Common myeloid progenitor, CD34-positive (primary cell): ENCODE data around the gene FOXF2.
"Not testable (repeated sequence)": the region's sequence is repeated elsewhere in the genome, so short reads cannot be mapped to it uniquely, and the experiment has no call there.

Experiments used
- CTCF ChIA-PET: fragments of 350-600 bp; sonication (Branson Sonifier 250); formaldehyde crosslinking; loops from one replicate; lab custom pipeline; 2021; ENCODE audit warnings: antibody characterized with exemption; lab: Charles Lee
- POLR2A ChIA-PET: fragments of 350-600 bp; sonication (Branson Sonifier 250); formaldehyde crosslinking; loops from one replicate; lab custom pipeline; 2021; ENCODE audit warnings: antibody characterized with exemption; lab: Charles Lee
- DNase-seq, 3 donors: peaks; one replicate each; pipeline versions ENCODE4 v3.0.0 to v3.0.0-alpha.2; 2013
- H3K27ac ChIP-seq, 2 experiments: 1 replicate in 1 of 2; 2 replicates in 1 of 2; pipeline ENCODE4 v1.7.0; 2013; ENCODE audit warnings: inconsistent platforms in 2 of 2, low read length in 2 of 2, mild to moderate bottlenecking in 2 of 2, low read depth in 1 of 2, moderate library complexity in 1 of 2; ENCODE audit not compliant: severe bottlenecking in 2 of 2, insufficient read depth in 1 of 2, poor library complexity in 1 of 2
- H3K27me3 ChIP-seq, 5 experiments: replicated peaks in 2 of 5; 1 replicate in 3 of 5; 2 replicates in 2 of 5; pipeline versions ENCODE4 v1.6.1 to v1.7.0; 2013; ENCODE audit warnings: low read length in 4 of 5, mild to moderate bottlenecking in 2 of 5, moderate library complexity in 2 of 5, inconsistent platforms in 1 of 5; ENCODE audit not compliant: insufficient read depth in 5 of 5, control insufficient read depth in 4 of 5
- H3K36me3 ChIP-seq, 4 experiments: 1 replicate in 2 of 4; 2 replicates in 2 of 4; pipeline versions ENCODE4 v1.6.1 to v1.7.0; 2013; ENCODE audit warnings: low read length in 3 of 4, control low read depth in 1 of 4, mild to moderate bottlenecking in 1 of 4; ENCODE audit not compliant: control insufficient read depth in 4 of 4, insufficient read depth in 4 of 4
- H3K4me1 ChIP-seq, 4 experiments: 1 replicate in 3 of 4; 2 replicates in 1 of 4; pipeline versions ENCODE4 v1.6.1 to v1.7.1; 2013; ENCODE audit warnings: low read length in 3 of 4, mild to moderate bottlenecking in 3 of 4, control low read depth in 1 of 4, inconsistent platforms in 1 of 4, moderate library complexity in 1 of 4; ENCODE audit not compliant: control insufficient read depth in 4 of 4, insufficient read depth in 4 of 4; ENCODE audit errors: control extremely low read depth in 1 of 4
- H3K4me3 ChIP-seq, 7 experiments: 1 replicate in 4 of 7; 2 replicates in 3 of 7; pipeline versions ENCODE4 v1.5.1 to v1.7.0; 2013; ENCODE audit warnings: mild to moderate bottlenecking in 7 of 7, low read length in 6 of 7, moderate library complexity in 6 of 7, inconsistent platforms in 2 of 7, low read depth in 2 of 7, control low read depth in 1 of 7; ENCODE audit not compliant: insufficient read depth in 4 of 7, control insufficient read depth in 1 of 7; ENCODE audit errors: extremely low read depth in 1 of 7
- H3K9me3 ChIP-seq, 5 experiments: 1 replicate in 4 of 5; 2 replicates in 1 of 5; pipeline versions ENCODE4 v1.6.1 to v1.7.1; 2013; ENCODE audit warnings: low read length in 4 of 5, mild to moderate bottlenecking in 2 of 5, inconsistent platforms in 1 of 5, low read depth in 1 of 5, moderate library complexity in 1 of 5; ENCODE audit not compliant: control insufficient read depth in 4 of 5, insufficient read depth in 2 of 5; ENCODE audit errors: control extremely low read depth in 1 of 5
- WGBS: methylation state at CpG from one replicate; pipeline ENCODE4 v1.1.5; 2013; ENCODE audit not compliant: insufficient coverage; 5-methylcytosine and 5-hydroxymethylcytosine counted together

FOXF2 gene

GRCh38 chr6:1367771-1368170, 21.6 kb upstream of the FOXF2 start:
- no peaks in the 10 kb centered on the region for H3K4me1 ChIP-seq
- CTCF ChIA-PET = no interaction called here
- H3K9me3 ChIP-seq = peaks cover 1 to 25% (median 12%) of the 10 kb centered on the region in 5 experiments
- DNase-seq = no peak
- H3K27me3 ChIP-seq = peaks cover 18 to 84% (median 23%) of the 10 kb centered on the region in 5 experiments
- H3K27ac ChIP-seq = no peak overlapping the region
- no peaks in the 10 kb centered on the region for H3K36me3 ChIP-seq
- no peak overlapping the region for H3K4me3 ChIP-seq
- WGBS = 98% methylated on average over 9 of the region's 9 CpGs
- POLR2A ChIA-PET = no interaction called here

- no peaks in the 10 kb centered on the region for H3K4me1 ChIP-seq
- H3K27ac ChIP-seq = no peak overlapping the region
- H3K36me3 ChIP-seq = no peaks in the 10 kb centered on the region
- 97% methylated on average over 9 of the region's 9 CpGs for WGBS
- peaks cover 1 to 33% (median 19%) of the 10 kb centered on the region in 5 experiments for H3K9me3 ChIP-seq
- DNase-seq = no peak
- peaks cover 18 to 85% (median 25%) of the 10 kb centered on the region in 5 experiments for H3K27me3 ChIP-seq
- ChIA-PET CTCF (no interaction called here), POLR2A (no interaction called here)
- H3K4me3 ChIP-seq = no peak overlapping the region
Observed at GRCh38 chr6:1368940-1369339, 20.4 kb upstream of the FOXF2 start.

GRCh38 chr6:1369695-1370094, 19.7 kb upstream of the FOXF2 start:
- POLR2A ChIA-PET, H3K4me1 ChIP-seq, H3K4me3 ChIP-seq, CTCF ChIA-PET, DNase-seq, H3K36me3 ChIP-seq, H3K27ac ChIP-seq: not testable (repeated sequence)
- WGBS = no CpG with 5 or more reads among the region's 1 CpG
- Histone ChIP-seq H3K27me3 (peaks cover 18 to 86% (median 25%) of the 10 kb centered on the region in 5 experiments), H3K9me3 (peaks cover 1 to 33% (median 19%) of the 10 kb centered on the region in 5 experiments)

- H3K4me1 ChIP-seq = no peaks in the 10 kb centered on the region
- no peak overlapping the region for H3K4me3 ChIP-seq
- no peak overlapping the region for H3K27ac ChIP-seq
- POLR2A ChIA-PET = no interaction called here
- CTCF ChIA-PET = no interaction called here
- H3K27me3 ChIP-seq = peaks cover 18 to 92% (median 38%) of the 10 kb centered on the region in 5 experiments
- peaks cover 1 to 39% (median 19%) of the 10 kb centered on the region in 5 experiments for H3K9me3 ChIP-seq
- DNase-seq = no peak
- H3K36me3 ChIP-seq = no peaks in the 10 kb centered on the region
- 100% methylated on average over 1 of the region's 1 CpG for WGBS
Observed at GRCh38 chr6:1371933-1372332, 17.4 kb upstream of the FOXF2 start.

- Histone ChIP-seq H3K4me3 (no peak overlapping the region), H3K4me1 (no peaks in the 10 kb centered on the region), H3K9me3 (peaks cover 1 to 39% (median 19%) of the 10 kb centered on the region in 5 experiments), H3K27ac (no peak overlapping the region), H3K27me3 (peaks cover 22 to 94% (median 43%) of the 10 kb centered on the region in 5 experiments), H3K36me3 (no peaks in the 10 kb centered on the region)
- POLR2A ChIA-PET = no interaction called here
- CTCF ChIA-PET = no interaction called here
- 80% methylated on average over 1 of the region's 1 CpG for WGBS
- DNase-seq = no peak
Observed at GRCh38 chr6:1372690-1373089, 16.7 kb upstream of the FOXF2 start.

GRCh38 chr6:1376653-1377052, 12.7 kb upstream of the FOXF2 start:
- no peak for DNase-seq
- H3K27ac ChIP-seq = no peak overlapping the region
- no peaks in the 10 kb centered on the region for H3K36me3 ChIP-seq
- H3K4me1 ChIP-seq = peaks cover 0 to 21% (median 9%) of the 10 kb centered on the region in 4 experiments
- H3K9me3 ChIP-seq = peaks cover 1 to 25% (median 14%) of the 10 kb centered on the region in 5 experiments
- ChIA-PET POLR2A (no interaction called here), CTCF (interaction anchor here (1.3 to 2.2 kb wide), 3 partner anchors 10 to 578 kb away, joined by 3 to 7 read pairs (median 5); no protein-coding TSS in a partner anchor)
- peaks cover 26 to 98% (median 65%) of the 10 kb centered on the region in 5 experiments for H3K27me3 ChIP-seq
- H3K4me3 ChIP-seq = no peak overlapping the region
- WGBS = 76% methylated on average over 4 of the region's 5 CpGs

GRCh38 chr6:1377526-1377925, 11.8 kb upstream of the FOXF2 start:
- H3K9me3 ChIP-seq = peaks cover 0 to 16% (median 9%) of the 10 kb centered on the region in 5 experiments
- ChIA-PET CTCF (interaction anchor here (0.7 to 2.2 kb wide), 4 partner anchors 9 to 579 kb away, joined by 3 to 7 read pairs (median 4); no protein-coding TSS in a partner anchor), POLR2A (no interaction called here)
- peaks cover 0 to 30% (median 15%) of the 10 kb centered on the region in 4 experiments for H3K4me1 ChIP-seq
- no peak overlapping the region for H3K27ac ChIP-seq
- peaks cover 23 to 97% (median 61%) of the 10 kb centered on the region in 5 experiments for H3K27me3 ChIP-seq
- no peak for DNase-seq
- no peak overlapping the region for H3K4me3 ChIP-seq
- WGBS = 28% methylated on average over 8 of the region's 11 CpGs
- no peaks in the 10 kb centered on the region for H3K36me3 ChIP-seq
